HG03469 (cell line): ENCODE data around the gene ABCA8.

Source experiments
- ATAC-seq: cut with Tn5 transposase; IDR thresholded peaks from one replicate; pipeline ENCODE4 v1.9.1; 2021; ENCODE audit warnings: mild to moderate bottlenecking, moderate library complexity, moderate number of reproducible peaks; ENCODE audit not compliant: unreplicated experiment

Gene ABCA8

DNA sequence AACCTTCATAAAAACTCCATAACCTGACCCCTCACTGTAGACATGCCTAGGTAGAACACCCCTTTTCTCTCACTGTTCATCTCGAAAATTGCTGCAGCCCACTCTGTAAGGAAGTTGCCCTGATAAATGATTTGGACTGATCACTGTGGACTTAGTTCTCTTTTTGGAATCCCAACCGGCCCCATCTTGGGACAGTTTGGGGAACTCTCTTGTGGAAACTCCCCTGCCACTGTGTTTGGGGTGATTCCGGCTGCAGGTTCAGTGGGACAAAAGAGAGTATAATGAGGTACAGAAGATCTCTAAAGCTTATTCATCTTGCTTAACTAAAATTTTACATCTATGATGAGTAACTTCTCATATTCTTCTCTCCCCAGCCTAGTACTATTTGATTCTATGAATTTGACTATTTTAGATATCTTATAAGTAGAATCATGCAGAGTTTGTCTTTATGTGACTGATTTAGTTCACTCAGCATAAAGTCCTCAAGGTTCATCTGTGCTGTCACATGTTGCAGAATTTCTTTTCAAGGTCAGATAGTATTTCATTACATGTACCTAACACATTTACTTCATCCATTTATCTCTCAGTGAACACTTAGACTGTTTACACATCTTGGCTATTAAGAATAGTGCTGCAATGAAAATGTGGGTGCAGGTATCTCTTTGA, 84.9 kb downstream of the ABCA8 start:
- ATAC-seq = no peak

DNA sequence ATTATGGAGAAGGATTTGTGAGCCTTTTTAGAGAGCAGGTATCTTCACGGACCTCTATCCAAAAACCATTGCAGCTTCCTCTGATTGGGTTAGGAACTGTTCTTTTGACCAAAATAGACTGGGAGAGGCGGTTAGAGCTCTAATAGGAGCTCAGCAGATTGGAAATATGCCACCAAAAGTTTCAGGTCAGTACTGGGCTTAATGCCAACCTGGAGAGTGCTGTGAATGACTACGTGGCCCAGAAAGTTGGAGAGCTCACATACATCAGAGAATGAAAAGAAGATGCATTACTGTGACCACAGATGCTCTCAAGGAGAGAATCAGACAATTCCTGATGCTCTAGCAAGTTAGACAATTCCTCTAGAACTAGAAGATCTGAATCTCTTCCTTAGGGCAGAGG, 86.5 kb downstream of the ABCA8 start:
- ATAC-seq = no peak

- ATAC-seq = no peak
Measured at GRCh38 chr17:68867759-68868516, 87.3 kb downstream of the ABCA8 start.

- ATAC-seq = no peak
Measured at GRCh38 chr17:68865584-68865983, 89.6 kb downstream of the ABCA8 start.

- ATAC-seq = no peak
Measured at GRCh38 chr17:68863091-68863652, 92.0 kb downstream of the ABCA8 start.

DNA sequence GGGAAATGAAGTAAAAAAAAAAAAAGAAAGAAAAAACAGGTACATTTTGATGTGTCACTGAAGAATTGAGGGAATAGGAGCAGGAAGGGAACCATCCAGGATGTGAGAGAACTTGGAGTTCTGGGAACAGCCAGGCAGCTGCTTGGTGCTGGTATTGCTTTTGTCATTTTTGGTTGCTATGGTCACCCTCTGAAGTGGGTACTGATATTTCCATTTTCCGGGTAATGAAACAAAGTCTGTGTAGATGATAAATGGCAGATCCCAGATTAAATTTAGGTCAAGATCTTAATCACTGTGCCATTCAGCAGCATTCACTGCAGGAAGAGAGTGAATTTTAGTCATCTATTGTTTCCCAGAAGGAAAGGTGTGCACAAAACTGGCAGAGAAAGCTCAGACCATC, 93.6 kb downstream of the ABCA8 start:
- ATAC-seq = no peak

- no peak for ATAC-seq
Measured at GRCh38 chr17:68860941-68861340, 94.3 kb downstream of the ABCA8 start.

DNA sequence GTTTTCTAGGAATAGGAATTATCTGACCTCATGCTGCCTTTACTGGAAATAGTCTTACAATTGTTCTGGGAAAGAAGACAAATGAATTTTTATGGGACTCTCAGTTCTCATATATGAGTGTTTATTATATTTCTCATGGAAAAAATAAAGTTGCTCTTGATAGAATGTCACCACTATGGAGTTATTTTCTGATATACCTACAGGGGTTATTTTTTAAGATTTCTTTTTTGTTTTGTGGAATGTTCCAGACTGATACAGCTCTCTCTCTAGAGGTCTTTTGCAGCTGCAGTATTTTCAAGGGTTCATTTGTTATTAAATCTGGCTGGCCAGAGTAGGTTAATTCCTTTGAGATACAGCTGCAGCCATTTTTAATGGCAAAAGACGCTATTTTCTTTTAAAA, 100.7 kb downstream of the ABCA8 start:
- no peak for ATAC-seq

- ATAC-seq = no peak
Measured at GRCh38 chr17:68853439-68853838, 101.8 kb downstream of the ABCA8 start.

DNA sequence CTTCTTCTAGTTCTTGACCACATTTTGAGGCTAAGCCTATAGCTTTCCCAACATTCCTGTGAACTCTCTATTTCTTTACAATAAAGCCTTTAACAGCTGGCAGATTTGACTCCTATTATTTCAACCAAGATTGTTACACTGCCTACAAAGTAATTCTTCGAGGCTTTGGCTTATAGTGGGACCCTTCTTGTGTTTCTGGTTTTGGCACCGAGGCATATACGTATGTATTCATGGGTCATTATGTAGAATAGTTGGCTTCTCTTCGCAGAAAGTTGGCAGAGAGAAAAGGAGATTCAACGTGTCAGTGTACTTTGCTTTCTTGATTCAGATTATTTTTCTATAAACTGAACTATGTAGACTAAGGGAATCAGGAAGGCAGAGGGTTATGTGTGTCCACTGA, 102.2 kb downstream of the ABCA8 start:
- no peak for ATAC-seq

- no peak for ATAC-seq
Measured at GRCh38 chr17:68851890-68852289, 103.3 kb downstream of the ABCA8 start.

- ATAC-seq = no peak
Measured at GRCh38 chr17:68850749-68851510, 104.3 kb downstream of the ABCA8 start.

- ATAC-seq = no peak
Measured at GRCh38 chr17:68849673-68850610, 105.2 kb downstream of the ABCA8 start.

DNA sequence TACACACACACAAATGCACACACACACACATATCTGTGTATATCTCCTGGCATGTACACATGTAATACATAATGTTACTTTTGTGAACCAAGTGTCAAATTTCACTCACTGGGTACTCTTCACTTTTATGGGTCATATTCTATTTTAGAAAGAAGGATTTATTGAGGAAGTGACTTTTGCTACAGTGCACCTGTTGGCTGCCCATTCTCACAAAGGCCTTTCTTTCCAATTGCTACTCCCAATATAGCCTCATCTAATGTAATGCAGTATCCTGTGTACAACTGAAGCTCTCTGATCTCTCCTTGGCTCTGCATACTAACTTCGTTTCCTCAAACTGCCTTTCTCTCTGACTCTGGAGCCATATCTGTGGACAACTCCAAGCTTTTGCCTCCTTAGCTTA, 107.5 kb downstream of the ABCA8 start:
- no peak for ATAC-seq

GRCh38 chr17:68843522-68843921, 111.7 kb downstream of the ABCA8 start:
- no peak for ATAC-seq

GRCh38 chr17:68840073-68840472, 115.1 kb downstream of the ABCA8 start:
- ATAC-seq = no peak

DNA sequence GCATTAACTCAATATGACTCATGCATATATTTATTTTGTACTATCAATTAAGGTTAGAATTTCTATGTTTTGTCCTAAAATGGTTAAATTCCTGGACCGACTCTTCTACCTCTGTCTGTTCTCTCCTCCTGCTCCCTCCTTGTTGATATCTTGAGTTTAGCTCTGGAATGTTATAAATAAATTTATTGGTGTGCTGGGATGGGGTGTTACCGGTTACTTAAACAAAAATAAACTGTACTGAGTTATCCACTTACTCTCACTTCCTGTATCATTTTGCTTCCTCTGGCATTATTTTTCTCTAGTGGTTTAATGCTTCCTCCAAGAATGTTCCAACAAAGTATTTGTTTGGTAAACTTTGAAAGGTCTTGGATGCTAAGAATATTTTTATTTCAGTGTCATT, 120.1 kb downstream of the ABCA8 start:
- no peak for ATAC-seq

DNA sequence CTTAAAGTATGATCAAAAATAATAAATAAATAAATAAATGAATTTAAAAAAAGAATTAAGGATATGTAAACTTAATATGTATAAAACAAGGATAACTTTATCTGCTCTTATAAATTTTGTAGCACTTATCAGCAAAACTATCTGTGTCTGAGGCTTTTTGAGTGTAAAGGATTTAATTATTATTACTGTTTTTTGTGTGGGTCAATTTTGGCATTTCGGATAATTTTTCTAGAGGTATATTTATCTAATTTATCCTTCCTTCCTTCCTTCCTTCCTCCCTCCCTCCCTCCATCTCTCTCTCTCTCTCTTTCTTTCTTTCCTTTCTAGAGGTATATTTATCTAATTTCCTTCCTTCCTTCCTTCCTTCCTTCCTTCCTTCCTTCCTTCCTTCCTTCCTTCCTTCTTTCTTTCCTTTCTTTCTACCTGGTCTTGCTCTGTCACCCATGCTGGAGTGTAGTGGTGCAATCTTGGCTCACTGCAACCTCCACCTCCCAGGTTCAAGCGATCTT, 120.8 kb downstream of the ABCA8 start:
- no peak for ATAC-seq

DNA sequence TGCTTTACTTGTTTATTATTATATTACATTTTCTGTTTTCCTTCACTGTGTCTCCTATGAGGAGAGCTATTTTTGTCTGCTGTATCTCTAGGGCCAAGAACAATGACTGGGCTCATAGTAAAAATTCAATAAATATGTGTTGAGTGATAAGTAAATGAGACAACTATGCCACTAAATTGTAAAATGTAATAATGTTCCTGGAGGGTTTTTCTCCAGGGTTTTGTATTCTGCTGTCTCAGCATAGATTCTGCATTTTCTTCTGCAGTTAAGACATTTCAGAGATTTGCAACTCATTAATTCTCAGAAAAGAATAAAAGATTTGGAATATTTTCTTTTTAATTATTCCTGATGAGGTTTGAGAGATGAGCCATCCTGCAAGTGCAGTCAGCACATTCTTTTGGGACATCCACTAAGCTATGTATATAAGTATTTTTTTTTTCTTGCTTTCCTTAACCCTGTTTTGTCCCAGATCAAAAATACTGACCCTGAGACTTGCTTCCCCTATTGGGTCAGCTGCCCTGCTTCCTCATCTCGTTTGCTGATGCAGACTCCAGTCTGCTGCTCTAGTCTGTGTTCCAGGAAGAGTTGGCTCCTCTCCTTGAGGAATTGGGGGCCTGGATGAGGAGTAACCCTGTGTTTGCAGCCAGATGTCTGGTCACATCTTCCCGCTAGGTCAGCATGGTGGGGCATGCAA, 122.9 kb downstream of the ABCA8 start:
- no peak for ATAC-seq

DNA sequence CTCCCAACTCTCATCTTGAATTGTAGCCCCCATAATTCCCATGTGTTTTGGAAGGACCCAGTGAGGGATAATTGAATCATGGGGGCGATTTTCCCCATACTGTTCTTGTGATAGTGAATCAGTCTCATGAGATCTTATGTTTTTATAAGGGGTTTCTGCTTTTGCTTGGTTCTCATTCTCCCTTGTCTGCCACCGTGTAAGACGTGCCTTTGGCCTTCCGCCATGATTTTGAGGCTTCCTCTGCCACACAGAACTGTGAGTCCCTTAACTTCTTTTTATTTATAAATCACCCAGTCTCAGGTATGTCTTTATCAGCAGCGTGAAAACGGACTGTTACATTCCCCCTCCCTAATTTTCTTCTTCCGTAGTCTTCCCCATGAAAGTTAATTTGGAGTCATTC, 124.0 kb downstream of the ABCA8 start:
- no peak for ATAC-seq
